ENCODE results near the gene COBLL1.

The COBLL1 gene

DNA sequence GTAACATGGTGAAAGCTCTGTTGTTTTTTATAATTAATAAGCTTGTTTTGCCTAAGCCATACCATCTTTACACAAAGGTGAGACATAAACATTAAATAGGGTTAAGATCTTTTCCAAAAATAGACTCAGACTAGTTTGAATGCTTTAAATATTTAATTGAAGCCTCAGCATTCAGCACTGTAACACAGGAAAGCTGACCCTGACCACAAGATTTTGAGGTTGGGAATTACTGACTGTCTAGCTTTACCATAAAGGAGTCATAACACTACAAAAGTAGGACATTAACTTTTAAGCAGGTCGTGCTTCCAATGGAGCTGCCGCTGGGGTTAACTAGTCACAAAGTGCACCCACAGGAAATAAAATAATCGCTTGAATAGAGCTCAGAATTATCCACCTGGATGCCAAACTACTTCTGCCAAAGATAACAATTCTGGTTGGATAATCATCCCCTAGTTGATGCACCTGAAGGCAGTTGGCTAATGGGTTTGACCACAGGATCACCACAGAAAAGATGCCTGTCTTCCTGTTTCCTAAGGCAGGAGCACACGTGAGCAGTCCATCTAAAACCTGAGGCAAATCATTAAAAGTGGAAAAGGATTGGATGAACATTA lies 106.2 kb downstream of the COBLL1 start:
- DNase-seq (ENCODE audit: low read depth) = no peak
- no peak overlapping the region for H3K4me3 ChIP-seq (ENCODE audit: low read length)
- TF ChIP-seq, protein P1, sequence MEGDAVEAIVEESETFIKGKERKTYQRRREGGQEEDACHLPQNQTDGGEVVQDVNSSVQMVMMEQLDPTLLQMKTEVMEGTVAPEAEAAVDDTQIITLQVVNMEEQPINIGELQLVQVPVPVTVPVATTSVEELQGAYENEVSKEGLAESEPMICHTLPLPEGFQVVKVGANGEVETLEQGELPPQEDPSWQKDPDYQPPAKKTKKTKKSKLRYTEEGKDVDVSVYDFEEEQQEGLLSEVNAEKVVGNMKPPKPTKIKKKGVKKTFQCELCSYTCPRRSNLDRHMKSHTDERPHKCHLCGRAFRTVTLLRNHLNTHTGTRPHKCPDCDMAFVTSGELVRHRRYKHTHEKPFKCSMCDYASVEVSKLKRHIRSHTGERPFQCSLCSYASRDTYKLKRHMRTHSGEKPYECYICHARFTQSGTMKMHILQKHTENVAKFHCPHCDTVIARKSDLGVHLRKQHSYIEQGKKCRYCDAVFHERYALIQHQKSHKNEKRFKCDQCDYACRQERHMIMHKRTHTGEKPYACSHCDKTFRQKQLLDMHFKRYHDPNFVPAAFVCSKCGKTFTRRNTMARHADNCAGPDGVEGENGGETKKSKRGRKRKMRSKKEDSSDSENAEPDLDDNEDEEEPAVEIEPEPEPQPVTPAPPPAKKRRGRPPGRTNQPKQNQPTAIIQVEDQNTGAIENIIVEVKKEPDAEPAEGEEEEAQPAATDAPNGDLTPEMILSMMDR (conservative IDR thresholded peaks at IDR 0.05; ENCODE audit: low read depth, low read length) = no peak

DNA sequence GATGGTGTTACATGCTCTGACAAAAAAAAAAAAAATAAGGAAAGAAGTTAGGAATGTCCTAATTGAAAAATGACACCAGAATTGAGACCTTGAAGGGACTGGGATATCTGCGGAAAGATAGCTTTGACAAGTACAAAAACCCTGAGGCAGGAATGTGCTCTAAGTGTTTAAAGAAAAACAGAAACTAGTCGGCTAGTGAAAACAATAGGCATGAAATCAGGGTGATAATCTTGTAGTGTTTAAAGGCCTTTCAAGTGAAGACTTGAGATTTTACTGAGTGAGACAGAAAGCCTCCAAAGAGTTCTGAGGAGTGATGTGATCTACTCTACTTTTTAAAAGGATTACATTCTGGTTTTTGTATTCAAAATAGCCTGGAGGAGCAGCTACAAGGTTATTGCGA lies 107.4 kb downstream of the COBLL1 start:
- H3K4me3 ChIP-seq (ENCODE audit: low read length) = no peak overlapping the region
- no peak for DNase-seq (ENCODE audit: low read depth)
- TF ChIP-seq, protein P1 (conservative IDR thresholded peaks at IDR 0.05; ENCODE audit: low read depth, low read length) = no peak

DNA sequence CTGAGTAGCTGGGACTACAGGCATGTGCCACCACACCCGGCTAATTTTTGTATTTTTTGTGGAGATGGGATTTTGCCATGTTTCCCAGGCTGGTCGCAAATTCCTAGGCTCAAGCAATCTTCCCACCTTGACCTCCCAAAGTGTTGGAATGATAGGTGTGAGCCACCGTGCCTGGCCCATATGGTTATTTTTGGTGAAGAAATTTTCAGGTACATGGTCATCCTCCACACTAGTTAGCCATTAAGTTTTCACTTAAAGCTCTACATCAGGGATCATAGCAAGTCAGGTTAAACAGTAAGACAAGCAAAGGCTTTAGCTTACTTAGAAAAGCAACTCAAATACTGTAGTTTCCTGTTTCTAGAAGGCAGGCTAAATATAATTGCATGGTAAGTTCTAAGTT lies 116.1 kb downstream of the COBLL1 start:
- TF ChIP-seq, protein P1 (conservative IDR thresholded peaks at IDR 0.05; ENCODE audit: low read depth, low read length) = no peak
- DNase-seq (ENCODE audit: low read depth) = no peak
- H3K4me3 ChIP-seq (ENCODE audit: low read length) = no peak overlapping the region

DNA sequence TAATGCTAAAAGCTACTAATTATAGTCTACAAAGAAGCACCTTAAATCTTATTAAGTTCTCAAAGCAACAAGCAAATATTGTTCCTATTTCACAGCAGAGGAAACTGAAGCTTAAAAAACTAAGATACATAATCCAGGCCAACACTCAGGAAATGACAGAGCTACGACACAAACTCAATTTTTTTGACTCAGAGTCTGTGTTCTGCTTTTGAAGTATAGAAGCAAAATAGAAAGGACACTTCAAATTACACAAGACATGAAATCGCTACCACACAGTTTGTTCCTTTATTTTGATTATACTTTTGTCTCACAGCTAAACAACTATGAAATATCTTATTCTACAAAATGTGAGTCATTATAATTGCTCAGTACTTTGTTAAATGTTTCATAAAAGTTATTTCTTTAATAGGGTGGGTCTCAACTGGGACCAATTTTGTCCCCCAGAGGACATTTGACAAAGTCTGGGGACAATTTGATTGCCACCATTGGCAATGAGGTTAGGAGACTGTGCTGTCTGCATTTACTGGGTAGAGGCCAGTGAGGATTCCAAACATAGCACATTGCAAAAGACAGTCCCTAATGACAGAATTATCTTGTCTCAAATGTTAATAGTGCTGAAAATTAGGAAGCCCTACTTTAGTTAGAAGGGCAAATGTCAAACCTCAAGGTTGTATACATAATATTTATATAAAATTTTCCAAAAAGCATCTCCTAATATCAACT lies 118.8 kb downstream of the COBLL1 start:
- DNase-seq (ENCODE audit: low read depth) = no peak
- no peak overlapping the region for H3K4me3 ChIP-seq (ENCODE audit: low read length)
- TF ChIP-seq, protein P1 (conservative IDR thresholded peaks at IDR 0.05; ENCODE audit: low read depth, low read length) = no peak

DNA sequence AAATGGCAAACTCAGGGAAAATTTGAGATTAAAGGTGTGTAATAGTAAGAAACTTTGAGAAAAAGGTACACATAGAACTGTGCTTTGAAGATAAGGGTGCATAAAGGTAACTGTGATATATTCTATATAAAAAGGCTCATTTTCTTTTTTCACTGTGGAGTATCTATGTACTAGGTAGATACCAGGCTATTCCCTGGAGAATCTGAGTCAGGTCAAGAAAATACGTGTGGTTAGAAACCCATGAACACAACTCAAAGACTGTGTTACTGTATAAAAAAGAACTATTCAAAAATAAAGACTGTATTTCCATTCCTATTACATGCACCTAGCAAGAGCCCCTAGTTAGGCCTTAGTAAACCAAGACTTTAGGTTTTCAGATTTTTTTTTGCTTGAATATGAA lies 120.2 kb downstream of the COBLL1 start:
- TF ChIP-seq, protein P1 (conservative IDR thresholded peaks at IDR 0.05; ENCODE audit: low read depth, low read length) = no peak
- no peak overlapping the region for H3K4me3 ChIP-seq (ENCODE audit: low read length)
- DNase-seq (ENCODE audit: low read depth) = no peak

DNA sequence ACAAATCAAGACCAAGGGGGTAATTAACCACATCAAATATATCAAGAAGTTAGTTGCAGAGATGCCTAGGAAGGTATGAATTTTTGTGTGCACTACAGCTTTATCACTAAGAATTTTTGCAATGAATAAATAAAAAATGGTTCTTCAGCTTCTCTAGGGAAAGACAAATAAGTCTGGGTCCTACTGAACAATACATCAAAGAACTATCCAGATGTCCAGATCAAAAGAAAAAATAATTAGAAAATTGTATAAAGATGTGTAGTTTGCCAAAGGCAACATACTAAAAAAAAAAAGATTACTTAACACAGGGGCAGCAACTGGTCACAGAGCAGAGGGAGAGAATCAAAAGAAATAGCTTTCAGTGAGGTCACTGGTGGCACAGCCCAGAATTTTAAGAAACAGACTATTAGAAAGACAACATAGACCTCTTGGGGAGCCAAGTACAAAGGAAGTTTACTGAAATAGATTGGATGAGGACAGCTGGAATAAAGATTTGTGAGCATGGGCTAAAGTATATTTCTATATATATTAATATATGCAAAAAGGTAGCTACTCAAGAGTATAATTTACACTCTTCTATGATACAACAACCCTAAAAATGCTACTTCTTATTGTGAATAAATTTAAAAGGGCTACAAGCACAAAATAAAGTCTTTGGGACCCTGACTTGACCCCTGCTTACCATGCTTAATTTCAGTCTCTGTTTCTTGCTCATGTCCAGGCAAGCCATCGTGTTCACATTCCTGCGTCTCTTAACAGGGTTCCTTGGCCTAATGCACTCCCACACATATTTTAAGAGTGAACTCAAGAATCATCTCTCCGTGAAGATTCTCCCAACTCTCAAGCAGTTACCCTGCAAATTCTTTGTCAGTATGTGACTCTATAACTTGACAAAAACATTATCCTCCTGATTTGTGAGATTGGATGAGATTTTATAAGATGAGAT lies 121.4 kb downstream of the COBLL1 start:
- no peak overlapping the region for H3K4me3 ChIP-seq (ENCODE audit: low read length)
- no peak for DNase-seq (ENCODE audit: low read depth)
- TF ChIP-seq, protein P1 (conservative IDR thresholded peaks at IDR 0.05; ENCODE audit: low read depth, low read length) = no peak
